GM21786 (cell line): ENCODE measurements around the gene PPP1R7.

Experiments used
- ATAC-seq: cut with Tn5 transposase; IDR thresholded peaks from one replicate; pipeline ENCODE4 v1.9.1; 2021; ENCODE audit not compliant: unreplicated experiment

PPP1R7 gene

DNA sequence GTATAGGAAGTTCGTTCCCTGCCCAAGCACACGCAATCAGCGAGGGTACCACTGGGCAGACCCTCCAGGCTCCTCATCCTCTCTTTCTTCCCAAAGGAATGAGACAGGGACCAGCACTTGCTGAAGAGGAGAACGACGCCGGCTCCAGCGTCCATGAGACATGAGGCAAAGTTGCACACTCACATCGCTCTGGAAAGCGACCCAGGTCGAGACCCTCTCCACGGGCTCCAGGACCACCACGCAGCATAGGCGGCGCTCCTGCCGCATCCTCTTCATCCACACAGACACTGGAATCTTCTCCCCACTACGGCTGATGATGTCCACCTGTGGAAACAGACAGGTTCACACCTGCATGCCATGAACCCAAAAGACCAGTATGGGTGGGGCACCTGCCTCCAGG lies 11.8 kb upstream of the PPP1R7 start:
- no peak for ATAC-seq

DNA sequence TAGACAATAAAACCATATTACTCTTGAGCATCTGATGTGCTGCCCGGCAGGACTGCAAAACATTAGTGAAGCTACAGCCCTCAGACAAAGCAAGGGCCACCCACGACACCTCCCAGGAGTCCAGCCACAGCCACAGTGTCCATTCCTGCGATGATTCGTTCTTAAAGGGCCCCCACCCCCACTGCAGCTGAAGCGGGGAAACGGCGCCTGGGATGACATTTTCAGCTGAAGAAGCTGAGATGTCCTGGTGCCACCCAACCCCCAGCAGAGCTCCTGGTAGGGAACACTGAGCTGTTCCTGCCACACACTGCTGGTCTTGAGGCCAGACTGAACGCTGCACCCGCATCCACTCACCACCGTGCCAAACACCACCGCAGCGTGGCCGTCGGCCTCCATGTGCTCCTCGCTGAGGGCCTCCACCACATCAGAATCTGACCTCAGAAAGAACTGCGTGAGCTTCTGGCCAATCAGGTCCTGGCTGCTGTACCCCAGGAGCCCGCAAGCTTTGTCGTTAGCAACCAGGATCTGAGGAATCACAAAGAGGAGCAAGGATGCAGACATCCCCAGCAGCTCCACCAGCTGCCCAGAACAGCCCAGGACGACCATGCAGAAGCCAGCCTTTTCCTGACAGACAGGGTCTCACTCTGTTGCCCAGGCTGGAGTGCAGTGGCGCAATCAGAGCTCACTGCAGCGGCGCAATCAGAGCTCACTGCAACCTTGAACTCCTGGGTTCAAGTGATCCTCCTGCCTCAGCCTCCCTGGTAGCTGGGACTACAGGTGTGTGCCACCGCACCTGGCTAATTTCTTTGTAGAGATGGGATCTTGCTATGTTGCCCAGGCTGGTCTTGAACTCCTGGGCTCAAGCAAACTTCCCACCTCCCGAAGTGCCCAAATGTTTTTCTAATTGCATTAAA lies 10.5 kb upstream of the PPP1R7 start:
- no peak for ATAC-seq

DNA sequence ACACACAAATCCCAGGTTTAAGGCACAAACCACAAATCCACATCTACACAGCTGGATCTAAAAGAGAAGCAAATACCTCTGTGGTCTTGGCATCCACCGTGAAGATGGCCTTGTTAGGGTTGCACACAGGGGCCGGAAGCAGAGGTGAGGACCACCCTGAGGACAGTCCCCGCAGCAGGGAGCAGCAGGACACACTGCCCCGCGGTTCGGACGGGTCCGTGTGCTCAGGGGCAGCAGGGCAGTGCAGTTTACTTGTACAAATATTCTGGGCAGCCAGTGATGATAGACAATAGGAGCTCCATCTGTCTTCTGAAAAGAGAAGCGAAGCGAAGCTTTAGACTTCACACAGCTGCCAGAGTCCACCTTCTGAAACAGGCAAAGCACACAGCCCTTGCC lies 9.8 kb upstream of the PPP1R7 start:
- ATAC-seq: no peak

DNA sequence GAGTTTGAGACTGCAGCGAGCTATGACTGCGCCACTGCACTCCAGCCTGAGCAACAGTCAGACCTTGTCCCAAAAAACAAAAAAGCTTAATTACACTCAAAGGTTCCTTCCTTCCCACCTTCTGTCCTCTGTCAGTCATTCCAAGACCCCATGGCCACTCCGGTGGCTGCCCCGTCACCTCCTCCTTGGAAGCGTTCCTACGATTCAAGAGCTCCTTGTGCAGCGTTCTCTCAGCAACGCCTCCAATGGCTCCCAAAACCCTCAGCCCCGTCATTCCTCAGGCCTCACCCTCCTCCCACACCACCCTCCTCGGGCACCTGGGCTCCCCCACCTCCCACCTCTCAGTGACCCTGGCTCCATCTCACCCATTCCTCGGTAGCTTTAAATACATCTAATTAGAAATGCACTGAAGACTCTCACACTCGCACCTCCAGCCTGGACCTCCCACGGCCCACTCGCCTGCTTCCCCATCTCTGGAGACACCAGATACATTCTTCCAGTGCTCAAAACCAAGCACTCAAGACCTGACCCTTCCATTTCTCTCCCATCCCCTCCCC lies 9.0 kb upstream of the PPP1R7 start:
- no peak for ATAC-seq

DNA sequence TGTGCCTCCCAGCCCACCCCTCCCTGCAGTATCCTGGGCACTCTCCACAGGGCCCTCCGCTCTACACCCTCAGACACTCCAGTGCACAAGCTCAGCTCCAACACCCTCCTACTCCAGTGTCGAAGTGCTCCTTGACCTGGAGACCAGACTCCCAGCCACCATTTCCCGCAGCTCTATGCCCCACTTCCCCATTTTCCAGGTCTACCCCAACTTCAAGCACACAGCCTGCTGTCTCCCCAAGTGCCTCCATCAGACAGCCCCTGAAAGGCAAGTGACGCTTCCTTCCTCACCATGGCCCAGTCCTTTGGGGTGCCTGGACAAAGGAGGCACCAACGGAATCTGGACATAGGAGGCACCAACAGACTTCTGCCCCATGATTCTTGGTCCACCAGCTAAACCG lies 8.2 kb upstream of the PPP1R7 start:
- ATAC-seq: no peak

DNA sequence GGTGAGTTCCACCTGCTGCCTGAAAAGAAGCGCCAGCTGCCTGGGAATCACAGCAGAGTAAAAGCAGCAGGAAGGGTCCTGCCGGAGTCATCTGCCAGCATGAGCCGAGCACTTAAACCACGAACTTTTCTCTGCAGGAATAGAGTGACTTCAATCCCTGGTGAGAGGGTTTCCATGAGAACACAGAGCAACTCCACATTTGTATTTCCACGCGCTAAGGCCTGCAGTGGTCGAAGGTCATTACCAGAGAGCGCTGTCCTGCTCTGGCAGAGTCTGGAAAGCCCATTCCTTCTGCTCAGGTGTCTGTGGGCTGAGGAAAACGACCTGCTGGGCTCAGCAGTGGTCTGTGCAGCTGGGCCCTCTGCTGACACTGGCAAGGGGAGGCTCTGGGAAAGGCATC lies 7.7 kb upstream of the PPP1R7 start:
- ATAC-seq: no peak

DNA sequence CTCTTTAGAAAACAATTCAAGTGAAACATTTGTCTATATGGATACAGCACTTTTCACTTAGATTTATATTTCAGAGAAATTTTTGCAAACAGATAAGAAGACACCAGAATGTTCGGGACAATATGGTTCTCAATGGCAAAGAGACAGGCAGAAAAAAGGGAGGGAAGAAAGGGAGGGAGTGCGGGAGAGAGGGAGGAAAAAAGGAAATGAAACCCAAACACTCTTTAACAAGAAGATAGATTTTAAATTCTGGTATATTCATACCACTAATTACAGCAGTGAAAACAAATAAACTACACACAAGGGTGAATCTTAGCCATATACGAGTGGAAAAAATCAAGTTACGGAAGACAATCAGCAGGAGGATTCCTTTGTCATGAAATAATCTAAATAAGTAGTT lies 4.0 kb upstream of the PPP1R7 start:
- no peak for ATAC-seq

DNA sequence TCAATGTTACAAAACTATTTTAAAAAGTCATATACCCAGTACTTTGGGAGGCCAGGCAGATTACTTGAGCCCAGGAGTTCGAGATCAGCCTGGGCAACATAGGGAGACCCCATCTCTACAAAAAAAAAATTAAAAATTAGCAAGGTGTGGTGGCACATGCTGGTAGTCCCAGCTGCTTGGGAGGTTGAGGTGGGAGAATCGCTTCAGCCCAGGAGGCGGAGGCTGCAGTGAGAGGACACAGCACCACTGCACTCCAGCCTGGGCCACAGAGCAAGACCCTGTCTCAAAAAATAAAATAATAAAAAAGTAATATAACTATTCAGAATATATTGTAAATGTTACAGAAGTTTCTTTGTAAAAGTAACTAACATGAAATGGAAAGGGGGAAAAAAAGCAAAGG lies 2.9 kb upstream of the PPP1R7 start:
- ATAC-seq: no peak

DNA sequence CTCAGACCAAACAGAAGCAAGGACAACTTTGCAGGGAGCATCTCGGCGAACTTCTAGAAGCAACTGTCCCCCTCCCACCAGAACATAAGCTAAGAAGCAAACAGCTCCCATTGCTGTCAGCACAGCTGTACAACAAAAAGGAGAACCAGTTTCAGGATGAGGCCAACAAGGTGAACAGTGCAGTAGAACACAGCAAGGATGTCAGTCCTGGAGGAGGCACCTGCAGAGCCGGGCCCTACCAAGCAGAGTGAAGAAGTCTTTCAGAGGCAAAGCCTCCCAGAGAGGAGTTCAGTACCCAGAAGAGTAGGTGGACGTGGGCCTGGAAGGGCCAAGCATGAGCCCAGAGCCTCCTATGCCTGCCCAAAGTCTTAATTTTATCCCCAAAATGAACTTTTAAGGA lies 2.0 kb upstream of the PPP1R7 start:
- ATAC-seq: no peak

DNA sequence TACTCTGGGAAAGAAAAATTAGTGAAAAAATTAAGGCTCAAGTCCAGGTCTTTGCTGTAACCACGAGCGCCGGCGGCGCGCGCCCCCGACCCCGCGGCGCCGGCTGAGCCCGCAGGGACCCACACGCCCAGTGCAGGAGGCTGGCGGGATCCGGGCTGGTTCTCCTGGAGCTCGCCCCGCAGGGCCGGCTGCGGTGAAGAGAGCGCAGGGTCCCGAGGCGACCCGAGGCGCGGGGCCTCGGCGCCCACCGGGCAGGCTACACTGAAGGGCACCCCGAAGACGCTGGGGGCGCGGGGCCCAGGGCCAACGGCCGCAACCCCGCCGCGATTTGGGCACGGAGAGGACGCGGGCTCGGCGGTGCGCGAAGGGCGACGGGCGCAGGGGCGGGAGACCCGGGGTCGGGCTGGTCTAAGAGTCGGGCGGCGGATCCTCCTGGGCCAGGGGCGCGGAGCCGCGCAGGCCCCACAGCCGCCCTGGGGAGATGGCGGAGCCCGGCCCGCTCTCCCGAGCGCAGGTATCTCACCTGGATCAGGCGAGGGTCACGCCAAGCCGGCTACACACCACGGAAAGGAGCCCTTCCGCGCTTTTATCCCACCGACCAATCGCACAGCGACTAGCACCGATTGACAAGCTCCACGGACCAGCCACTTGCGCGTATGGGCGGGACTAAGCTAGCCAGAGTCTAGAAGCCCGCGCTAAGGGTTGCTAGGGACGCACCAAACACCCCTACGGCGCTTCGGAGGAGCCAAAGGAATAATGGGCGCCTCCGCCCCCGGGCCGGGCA lies 1.2 kb upstream of the PPP1R7 start, which contains the start of gene PASK:
PASK (minus strand) TSS at position 582 of the 784 bp plus-strand sequence. CDS start 6,440 bp downstream, outside the sequence.
- ATAC-seq: peak; percentile 82

DNA sequence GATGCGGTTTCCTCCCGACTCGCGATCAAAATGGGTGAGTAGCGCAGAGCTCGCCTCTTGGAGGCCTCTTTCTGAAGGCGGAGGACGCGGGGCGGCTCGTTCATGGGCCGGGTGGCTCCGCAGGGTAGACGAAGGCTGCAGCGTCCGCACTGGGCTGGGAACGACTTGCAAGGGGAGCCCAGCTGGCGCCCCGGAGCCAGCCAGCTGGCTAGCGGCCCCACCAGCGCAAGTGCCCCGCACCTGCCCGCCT lies 667 bp upstream of the PPP1R7 start:
- peak; percentile 8 for ATAC-seq

DNA sequence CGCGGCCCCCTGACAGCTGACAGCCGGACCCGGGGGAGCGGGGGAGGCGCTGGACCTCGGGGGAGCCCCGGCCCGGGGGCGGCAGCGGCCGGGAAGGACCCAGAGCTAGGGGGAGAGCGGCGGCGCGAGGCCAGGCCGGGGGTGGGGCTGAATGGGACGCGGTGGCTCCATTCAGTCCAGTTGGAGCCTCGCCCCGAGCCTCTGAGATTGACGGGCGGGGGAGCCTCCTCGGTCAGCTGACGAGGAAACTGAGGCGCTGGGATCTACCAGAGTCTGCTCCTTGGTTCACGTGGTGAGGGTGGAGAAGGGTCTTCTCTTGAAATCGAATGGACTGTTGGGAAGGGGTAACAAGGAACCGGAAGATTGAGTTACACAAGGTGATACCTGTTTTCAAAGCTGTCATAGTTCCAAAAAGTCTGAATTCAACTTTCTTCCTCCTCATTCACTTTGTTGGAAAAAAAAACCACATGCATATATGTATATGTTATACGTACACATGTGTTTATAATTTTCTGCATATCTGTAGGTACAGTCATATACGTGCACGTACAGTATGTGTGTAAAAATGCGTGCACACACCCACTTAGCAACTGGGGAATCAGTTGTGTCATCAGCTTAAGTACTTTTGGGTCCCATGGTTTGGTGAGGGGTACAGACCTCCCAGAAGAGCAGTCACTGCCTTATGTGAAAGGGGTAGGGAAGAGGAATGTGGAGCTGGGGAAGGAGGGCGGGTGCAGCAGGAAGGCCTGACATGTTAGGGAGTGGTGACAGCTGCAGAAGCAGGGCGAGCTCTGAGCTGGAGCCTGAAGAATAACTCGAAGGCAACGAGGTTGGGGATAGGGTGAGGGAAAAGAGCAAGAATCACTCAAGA lies 628 bp downstream of the PPP1R7 start:
- ATAC-seq: no peak

DNA sequence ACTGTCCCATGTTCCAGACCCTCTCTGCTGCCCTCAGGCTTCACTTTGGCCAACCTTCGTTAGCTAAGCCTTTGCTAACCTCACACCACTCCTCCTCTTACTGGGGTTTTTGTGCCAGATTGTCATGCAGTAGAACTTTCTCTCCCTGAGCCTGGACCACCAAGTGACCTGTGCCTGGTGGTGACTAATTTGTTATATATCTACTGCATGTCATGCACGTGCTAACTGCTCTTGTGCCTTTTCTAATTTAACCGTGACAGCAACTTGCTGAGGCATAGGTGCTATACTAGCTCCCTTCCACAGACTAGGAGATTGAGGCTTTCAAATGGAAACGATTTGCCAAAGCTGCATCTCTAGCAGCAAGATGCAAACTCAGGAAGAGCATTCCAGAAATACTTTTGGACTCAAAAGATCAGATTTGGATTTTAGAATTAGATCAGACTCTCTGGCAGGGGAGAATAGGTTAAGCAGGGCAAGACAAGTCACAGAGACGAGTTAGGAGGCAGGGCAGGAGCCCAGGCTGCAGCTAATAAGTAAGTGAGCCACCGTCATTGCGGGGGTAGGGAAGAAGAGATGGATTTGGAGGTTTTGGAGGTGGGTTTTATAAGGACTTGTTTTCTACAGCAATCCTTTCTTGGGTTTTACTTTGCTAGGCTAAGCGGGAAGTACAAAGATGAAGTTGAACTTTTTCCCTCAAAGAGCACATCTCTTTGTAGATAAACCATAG lies 1.8 kb downstream of the PPP1R7 start:
- ATAC-seq: no peak

DNA sequence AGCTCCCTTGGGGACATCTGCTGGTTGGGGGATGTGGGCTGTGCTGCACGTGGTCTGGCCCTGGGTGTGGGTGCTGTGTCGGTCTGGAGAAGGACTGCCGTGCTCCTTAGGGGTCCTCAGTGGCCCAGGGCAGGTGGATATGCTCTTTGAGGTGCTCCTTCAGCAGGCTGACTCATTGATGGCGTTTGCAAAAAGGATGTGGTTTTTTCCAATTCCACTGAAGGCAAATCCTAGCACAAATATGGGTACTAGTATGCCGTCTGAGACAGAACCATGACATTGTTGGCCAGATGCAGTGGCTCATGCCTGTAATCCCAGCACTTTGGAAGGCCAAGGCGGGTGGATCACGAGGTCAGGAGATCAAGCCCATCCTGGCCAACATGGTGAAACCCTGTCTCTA lies 3.3 kb downstream of the PPP1R7 start:
- ATAC-seq: no peak

DNA sequence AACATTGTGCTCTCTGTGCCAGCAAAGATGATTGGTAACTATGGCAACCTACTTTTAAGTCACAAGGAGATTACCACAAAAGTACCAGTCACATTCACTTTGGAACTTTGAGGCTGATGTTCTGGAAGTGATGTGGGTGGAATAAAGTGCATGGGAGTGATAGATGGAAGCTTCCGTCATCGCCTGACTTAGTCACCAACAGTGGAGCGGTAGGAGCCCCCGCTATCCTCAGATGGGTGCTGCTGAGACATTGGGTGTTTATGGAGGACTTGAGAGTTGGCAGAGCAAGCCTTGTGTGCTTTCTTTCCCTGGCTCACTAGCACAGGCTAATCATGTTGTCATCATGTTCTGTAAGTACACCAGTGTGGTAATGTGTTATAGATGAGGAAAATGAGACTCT lies 4.6 kb downstream of the PPP1R7 start:
- no peak for ATAC-seq

DNA sequence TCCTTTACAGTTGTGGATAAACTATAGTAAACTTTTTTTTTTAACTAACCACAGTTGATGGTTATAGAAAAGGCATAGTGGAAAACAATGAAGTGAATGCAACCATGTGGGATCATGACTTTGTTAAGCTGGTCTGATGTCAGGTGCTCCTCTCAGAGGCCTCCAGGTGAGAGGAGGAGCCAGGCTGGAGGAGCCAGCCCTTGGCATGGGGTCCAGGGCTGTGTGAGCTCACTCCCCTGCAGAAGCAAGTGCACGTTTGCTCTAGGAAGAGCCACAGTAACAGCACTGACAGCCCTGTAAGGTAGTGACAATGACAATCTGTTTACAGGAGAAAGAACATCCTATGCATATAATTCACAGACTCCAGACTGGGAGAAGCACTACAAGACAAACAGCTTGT lies 5.7 kb downstream of the PPP1R7 start:
- ATAC-seq: no peak

DNA sequence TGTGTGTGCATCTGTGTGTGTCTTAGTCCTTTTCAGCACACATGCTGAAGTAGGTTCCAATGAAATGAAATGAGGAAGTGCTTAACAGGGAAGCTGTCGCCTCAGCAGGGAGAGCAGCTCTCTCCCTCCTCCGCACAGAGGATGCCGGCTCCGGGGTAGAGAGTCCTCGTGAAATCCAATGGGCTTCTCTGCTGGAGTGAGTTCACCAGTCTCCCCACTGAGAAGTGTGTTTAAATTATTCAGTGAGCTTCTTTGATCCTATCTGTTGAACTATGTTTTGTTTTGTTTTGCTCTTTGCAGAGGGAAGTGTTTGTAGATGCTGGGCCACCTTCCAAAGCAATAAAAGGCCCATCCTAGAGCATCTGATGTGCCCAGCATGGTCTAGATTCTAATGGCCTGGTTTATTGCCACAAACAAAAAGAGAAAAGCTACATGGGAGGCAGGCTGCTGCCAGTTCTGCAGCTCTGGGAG lies 6.7 kb downstream of the PPP1R7 start:
- ATAC-seq: no peak

DNA sequence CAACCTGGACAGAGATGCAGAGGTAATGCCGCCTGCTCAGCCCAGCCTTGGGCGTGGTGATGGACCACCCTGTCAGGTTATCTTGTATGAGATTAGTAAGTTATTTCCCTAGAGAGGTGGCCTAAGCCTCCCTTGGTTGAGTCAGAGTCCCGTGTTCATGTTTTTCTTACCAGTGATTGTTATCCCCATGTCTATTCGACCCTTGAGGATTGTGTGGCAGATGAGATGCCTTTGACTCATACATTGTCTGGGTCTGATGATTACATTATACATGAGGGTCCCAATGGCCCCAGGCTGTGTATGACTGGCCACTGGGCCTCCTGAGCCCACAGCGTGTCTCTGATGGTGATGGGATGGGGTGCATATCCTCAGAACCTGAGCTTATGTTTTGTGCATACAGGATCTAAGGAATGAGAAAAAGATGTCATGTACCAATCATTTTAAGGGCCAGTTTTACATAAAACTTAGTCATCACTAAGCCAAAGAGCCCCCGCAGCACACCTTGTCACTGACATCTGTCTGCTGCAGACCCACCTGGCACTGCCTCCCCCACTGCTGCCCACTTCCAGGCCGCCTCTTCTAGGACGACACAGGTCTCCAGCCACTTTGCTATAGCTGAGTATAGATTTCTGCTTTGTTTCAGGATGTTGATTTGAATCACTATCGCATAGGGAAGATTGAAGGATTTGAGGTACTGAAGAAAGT lies 7.7 kb downstream of the PPP1R7 start:
- no peak for ATAC-seq

DNA sequence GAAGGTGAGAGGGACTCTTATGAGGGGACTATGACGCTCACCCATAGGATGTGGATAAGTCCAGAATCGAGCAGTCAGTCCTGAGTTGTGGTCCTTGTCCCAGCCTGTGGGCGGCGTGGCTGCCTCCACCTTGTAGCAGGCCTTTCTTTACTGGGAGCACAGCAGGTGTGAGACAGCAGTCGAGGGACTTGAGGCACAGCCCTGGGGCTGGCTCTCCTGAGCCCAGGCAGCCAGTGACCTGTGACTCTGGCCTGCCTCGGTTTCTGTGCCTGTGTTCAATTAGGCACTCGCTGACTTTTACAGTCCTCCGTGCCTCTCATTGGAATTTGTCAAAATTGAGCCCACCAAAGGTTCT lies 8.3 kb downstream of the PPP1R7 start:
- ATAC-seq: no peak

DNA sequence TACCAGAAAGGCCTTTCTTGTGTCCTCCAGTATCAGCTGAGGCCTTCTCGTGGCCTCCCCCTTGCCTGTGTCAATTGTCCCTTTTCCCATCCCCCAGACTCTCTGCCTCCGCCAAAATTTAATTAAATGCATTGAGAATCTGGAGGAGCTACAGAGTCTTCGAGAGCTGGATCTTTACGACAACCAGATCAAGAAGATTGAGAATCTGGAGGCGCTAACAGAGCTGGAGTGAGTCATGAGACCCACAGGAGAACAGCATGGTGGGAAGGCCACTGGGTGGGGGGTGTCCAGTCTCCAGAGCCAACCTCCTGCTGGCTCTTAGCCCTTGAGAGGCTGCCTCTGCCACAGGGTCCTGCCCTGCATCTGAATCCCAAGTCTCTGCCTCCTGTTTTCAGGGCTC lies 8.8 kb downstream of the PPP1R7 start:
- no peak for ATAC-seq
